GM18951 (cell line): Measurements from ENCODE around the gene LMNA.

Source experiments
- POLR2A ChIP-seq: IDR thresholded peaks from 4 replicates; pipeline ENCODE4 v1.6.1; 2011; ENCODE audit warnings: mild to moderate bottlenecking; ENCODE audit not compliant: insufficient read length, insufficient read depth; ENCODE audit errors: extremely low read depth
- in situ Hi-C: fragments of 300-500 bp; cut with MboI; formaldehyde crosslinking; loops from one replicate; pipeline ENCODE4 v1.12.0; 2022; ENCODE audit warnings: low sequenced_read_pairs, mixed read lengths, inconsistent platforms; ENCODE audit not compliant: unreplicated experiment

Gene LMNA

DNA sequence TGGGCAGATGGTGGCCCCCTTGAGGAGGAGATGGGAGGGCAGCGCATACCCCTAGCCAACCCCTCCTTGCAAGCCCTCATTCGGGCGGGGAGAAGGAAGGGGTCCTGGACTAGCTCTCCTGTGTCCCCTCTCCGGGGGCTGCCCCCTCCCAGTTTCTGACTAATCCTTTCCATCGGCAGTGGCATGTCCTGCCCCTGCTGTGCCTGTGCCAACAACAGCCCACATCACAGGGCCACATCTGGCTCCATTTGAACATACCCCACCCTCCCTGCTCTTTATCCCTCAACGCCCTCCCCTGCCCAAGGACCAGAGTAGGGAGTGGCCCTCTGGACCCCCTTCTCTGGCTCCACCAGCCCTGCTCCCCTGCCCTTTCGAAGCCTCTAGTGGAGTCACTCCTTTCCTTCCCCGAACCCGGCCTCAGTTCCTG lies 11.0 kb upstream of the LMNA start:
- TF ChIP-seq POLR2A: no peak
- in situ Hi-C loops: no loop called here

DNA sequence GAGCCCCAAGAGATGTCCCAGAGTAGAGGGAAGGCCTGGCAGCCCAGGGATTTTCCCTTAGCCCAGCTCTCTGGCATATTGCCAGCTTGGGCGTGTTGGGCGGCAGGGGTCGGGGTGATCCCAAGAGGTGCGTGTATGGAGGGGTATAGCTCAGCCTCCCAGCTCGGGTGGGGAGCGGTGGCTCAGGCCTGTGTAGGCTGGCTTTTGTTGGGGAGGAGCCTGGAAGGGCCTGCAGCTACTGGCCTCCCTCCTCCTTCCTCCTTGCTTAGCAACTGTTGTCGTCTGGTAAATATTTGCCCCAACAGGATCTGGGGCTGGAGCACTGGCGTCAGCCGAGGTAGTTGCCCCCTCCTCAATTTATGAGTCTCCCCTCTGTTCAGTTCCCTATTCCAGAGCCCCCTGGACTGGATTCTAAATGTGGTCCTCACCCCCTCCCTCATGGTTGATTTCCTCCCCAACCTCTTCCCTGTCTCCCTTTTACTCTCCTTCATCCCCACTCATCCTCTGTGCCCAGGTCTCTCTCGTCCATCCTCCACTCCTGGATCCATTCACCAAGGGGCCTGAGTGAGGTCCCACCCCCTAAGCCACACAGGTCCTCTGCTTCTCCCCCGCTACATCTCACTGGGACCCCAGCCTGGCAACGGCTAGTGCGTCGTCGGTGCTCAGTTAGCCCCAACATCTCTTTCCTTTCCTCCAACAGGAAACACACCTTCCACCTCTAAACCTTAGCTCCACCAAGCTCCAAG lies 10.3 kb upstream of the LMNA start:
- in situ Hi-C loops: no loop called here
- TF ChIP-seq POLR2A: no peak

DNA sequence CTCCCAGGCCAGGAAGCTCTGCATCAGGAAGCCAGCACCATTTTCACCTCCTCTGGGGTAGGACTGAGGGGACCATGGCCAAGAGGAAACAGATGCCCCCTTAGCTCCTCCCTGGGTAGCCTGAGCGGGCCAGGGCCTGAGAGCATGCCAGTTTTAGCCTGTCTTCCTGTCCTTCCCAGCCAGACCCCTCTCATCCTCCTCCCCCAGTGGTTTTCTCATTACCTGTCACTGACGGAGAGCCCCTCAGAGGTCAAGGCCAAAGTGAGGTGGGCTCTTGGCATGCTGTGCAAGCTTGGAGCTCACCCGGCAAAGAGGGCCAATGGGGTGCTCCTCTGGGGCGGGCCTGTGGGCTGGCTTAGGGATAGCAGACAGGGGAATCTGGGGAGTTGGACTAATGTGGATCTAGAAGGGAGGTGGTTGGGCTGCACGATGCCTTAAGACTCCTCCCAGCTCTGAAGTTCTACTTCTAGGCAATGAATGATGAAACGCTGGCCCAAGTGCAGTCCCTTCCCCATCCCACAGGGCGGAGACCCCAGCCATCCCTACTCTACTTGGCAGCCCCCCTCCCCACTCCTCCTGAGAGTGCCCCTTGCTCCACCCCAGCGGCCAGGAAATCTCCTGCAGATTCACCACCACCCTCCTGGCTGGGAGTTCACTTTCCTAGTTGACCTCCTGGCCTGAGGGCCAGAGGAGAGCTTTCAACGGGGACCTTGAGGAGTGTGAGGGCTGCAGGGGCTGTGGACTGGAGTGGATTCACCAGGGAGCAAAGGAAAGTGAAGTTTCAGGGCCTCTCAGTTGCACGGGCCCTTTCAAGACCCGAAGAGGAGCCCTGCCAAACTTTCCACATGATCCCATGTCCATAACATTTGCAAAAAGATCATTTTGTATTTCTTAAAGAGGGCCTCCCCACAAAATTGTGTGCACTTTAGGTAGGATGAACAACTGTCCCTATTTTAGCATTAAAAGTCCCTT lies 9.4 kb upstream of the LMNA start:
- in situ Hi-C loops: no loop called here
- TF ChIP-seq POLR2A: no peak

DNA sequence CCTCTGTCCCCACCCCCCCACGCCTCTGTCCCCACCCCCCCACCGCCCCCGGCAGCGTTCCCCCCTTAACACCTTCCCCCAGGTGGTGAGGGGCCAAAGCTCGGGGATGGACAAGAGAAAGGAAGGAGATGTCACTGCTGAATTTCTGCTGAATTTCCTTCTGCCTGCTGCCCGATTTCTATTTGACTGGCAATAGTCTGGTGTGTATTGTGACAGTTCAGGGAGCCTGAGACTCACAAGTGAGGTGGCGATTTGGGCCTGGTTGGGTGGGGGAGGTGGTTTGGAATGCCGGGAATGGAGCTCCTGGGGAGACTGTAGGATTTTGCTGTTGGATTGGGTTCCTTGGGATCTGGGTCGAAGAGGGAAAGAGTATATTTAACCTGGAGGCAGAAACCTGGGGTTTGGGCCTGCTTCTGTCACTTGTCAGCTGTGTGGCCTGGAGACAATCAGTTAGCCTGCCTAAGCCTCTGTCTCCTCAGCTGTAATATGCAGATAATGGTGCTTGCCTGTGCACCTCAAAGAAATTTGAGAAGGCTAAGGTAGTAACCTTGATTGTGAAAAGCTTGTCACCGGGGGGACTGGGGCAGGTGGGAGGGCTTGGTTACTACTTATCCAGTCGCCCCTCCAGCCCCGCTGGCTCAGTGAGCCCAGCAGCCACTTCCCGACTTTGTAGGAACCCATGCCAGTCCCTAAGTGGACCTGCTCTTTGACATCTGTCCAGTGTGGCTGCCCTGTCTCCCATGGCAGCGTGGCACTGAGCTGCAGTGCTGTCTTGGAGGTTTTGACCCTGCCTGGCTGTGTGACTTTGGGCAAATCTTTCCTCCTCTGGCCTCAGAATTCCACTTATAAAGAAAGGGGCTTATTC lies 7.7 kb upstream of the LMNA start:
- in situ Hi-C loops: no loop called here
- TF ChIP-seq POLR2A: no peak

DNA sequence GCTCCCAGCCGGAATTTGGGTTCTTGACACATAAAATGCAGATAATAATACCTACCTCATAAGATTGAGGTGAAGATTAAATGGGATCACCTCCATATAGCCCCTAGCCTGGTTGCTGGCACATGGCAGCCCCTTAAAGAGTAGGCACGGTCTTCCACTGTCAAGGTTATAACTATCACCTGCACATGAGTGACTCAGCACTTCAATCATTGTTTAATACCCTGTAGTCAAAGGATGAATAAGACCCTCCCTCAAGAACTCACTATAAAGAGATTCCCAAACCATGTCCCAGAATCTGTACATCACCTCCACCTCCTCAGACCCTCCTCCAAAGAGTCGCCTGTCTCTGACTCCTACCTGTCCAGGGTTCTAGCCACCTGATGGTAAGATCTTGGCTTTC lies 6.5 kb upstream of the LMNA start:
- in situ Hi-C loops: no loop called here
- TF ChIP-seq POLR2A: no peak

DNA sequence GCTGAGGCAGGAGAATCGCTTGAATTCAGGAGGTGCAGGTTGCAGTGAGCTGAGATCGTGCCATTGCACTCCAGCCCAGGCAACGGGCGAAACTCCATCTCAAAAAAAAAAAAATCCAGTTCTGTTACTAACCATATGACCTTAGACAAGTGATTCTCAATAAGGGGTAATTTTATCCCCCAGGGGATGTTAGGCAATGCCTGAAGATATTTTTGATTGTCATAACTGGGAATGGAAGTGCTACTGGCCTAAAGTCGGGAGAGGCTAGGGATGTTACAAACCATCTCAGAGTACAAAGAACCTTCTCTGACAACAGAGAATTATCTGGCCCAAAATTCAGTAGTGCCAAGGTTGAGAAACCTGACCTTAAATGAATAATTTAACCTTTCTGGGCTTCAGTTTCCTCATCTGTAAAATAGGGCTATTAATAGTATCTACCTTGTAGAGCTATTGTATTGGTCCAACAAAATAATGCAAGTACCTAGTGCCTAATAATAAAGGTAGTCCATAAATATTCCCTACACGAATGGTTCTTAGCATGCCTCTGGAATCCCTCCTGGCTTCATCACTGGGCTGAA lies 5.8 kb upstream of the LMNA start:
- in situ Hi-C loops: no loop called here
- TF ChIP-seq POLR2A: no peak

DNA sequence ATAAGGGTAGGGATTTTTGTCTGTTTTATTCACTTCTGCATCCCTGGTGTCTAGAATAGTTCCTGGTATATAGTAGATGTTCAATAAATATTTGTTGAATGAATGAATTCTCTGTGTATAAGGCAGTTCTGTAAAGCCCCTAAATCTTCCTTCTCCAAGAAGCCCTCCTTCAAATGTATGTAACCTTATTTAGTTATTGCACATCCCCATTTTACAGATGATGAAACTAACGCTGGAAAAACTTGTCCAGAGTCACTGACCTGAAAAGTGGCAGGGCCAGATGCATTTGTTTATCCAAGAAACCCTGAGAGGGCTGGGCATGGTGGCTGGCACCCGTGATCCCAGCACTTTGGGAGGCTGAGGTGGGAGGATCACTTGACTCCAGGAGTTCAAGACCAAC lies 4.3 kb upstream of the LMNA start:
- TF ChIP-seq POLR2A: no peak
- in situ Hi-C loops: no loop called here

DNA sequence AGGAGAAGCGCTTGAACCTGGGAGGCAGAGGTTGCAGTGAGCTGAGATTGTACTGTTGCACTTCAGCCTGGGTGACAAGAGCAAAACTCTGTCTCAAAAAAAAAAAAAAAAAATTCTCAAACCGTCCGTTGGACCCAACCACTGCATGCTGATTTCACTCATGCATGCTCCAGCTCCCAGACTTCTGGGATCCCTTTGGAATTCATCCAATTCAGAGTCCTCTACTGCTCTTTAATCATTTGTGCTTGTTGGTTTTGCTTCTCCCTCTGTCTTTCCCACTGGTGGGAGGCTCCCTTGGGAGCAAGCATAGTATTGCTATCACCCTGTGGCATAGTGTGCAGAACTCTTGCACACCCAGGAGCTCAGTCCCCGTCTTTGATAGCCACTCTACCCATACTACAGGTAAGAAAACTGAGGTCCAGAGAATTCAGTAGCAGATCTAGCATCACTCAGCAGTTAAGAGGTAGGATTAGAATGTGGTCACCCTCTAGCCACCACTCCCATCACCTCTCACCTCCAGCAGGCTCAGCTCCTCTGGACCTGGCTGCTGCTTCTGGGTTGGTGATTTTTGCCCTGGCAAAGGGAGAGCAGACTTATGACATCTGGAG lies 3.1 kb upstream of the LMNA start:
- in situ Hi-C loops: no loop called here
- no peak for TF ChIP-seq POLR2A

DNA sequence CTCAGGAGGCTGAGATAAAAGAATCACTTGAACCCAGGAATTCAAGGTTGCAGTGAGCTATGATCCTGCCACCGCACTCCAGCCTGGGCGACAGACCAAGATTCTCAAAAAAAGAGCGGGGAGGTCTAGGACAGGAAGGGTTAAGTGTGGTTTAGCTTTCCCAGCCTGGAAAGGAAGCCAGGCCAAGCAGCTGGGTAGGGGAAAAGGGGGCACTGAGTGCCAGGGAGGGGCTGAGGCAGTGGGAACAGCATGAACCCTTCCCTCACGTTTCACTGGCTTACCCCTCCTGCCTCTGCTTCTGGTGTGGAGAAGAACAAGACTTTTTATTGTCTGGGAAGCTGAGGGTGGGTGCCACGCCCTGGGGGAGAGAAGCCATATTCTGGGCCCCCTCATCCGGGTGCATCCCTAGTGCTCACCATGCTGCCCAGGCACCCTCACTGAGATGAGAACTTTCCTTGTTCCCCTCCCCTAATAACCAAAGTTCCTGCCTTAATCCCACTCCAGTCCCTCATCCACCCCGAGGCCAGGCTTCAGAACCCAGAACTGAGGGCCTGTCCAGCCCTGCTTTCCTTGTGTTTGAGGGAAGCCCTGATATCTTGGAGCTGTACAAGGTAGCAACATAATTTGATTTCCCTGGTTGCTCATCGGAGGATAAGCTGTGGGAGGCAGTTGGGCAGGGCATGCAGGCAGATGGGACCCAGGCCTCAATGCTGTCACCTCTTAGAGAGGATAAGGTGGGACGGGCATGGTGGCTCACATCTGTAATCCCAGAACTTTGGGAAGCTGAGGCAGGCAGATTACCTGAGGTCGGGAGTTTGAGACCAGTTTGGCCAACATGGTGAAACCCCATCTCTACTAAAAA lies 2.0 kb upstream of the LMNA start:
- TF ChIP-seq POLR2A: no peak
- in situ Hi-C loops: no loop called here

DNA sequence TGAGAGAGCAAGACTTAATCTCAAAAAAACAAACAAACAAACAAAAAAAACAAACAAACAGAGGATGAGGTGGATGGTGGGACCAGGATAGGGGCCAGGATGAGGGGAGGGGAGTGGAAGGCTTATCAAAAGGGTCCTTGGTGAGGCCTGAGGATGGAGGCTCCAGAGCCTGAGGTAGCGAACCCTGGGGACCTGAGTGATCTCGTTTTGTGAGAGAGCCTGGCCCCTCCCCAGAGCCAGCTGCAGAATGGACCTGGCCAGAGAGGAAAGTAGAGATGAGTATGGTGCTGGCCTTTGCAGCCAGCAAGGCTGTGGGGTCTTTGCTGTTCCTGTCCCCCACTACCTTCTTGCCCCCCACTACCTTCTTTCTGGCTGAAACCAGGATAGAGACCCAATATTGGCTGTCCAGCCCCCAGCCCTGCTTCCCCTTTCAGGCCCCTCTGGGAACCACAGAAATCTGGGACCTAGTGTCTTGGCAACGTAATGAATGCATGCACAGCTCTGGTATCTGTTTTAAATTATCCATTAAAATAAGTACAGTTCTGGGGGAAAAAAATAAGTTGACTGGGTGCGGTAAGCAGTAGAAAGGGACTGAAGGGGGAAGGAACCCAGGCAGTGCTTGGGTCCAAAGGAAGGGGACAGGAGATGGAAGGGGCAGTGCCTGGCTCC lies 1.1 kb upstream of the LMNA start:
- no peak for TF ChIP-seq POLR2A
- in situ Hi-C loops: no loop called here

DNA sequence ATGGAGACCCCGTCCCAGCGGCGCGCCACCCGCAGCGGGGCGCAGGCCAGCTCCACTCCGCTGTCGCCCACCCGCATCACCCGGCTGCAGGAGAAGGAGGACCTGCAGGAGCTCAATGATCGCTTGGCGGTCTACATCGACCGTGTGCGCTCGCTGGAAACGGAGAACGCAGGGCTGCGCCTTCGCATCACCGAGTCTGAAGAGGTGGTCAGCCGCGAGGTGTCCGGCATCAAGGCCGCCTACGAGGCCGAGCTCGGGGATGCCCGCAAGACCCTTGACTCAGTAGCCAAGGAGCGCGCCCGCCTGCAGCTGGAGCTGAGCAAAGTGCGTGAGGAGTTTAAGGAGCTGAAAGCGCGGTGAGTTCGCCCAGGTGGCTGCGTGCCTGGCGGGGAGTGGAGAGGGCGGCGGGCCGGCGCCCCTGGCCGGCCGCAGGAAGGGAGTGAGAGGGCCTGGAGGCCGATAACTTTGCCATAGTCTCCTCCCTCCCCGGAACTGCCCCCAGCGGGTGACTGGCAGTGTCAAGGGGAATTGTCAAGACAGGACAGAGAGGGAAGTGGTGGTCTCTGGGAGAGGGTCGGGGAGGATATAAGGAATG lies 505 bp downstream of the LMNA start:
- in situ Hi-C loops: no loop called here
- TF ChIP-seq POLR2A: no peak
